GM10248 (cell line): ENCODE results near the gene NOS1.

Experiments
- CTCF ChIA-PET: fragments of 300-600 bp; sonication (Branson Sonifier 250); formaldehyde crosslinking; extraction: SDS; loops from one replicate; lab custom pipeline; 2021; ENCODE audit warnings: antibody characterized with exemption; lab: Yijun Ruan, JAX
- POLR2A ChIA-PET: fragments of 350-650 bp; sonication (Branson Sonifier 250); formaldehyde crosslinking; extraction: SDS; loops from one replicate; lab custom pipeline; 2020; ENCODE audit warnings: antibody characterized with exemption; lab: Yijun Ruan, JAX
- DNase-seq: peaks from one replicate; pipeline ENCODE4 v3.0.0; 2012; ENCODE audit errors: extremely low spot score
- TF ChIP-seq, protein P1 (sequence below): IDR thresholded peaks from 2 replicates; pipeline ENCODE4 v1.5.1; 2012; ENCODE audit warnings: mild to moderate bottlenecking, low read depth; ENCODE audit errors: extremely low read depth, missing control alignments, control extremely low read depth

NOS1 gene

DNA sequence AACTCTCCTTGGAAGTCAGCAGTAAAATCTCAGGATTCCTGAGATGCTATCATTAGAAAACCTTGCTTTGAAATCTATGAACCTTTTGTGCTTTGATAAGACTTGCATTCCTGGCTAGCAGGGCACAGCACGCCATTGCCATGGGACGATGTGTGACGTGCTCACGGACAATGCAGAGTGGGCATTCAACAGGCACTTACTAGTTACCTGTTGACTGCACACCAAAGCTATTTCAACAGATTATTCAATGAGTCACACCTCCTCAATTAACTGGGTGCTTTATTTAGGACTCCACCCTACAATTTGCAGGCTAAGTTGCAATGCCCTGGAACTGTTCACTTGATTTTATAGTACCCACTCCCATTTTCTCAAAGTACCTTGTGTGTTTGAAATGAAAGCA is 11.3 kb downstream of the NOS1 start:
- ChIA-PET POLR2A (no interaction called here), CTCF (interaction anchor here (1.1 kb wide), 1 partner anchor 10 kb away, joined by 3 read pairs; no protein-coding TSS in a partner anchor)
- TF ChIP-seq, protein P1, sequence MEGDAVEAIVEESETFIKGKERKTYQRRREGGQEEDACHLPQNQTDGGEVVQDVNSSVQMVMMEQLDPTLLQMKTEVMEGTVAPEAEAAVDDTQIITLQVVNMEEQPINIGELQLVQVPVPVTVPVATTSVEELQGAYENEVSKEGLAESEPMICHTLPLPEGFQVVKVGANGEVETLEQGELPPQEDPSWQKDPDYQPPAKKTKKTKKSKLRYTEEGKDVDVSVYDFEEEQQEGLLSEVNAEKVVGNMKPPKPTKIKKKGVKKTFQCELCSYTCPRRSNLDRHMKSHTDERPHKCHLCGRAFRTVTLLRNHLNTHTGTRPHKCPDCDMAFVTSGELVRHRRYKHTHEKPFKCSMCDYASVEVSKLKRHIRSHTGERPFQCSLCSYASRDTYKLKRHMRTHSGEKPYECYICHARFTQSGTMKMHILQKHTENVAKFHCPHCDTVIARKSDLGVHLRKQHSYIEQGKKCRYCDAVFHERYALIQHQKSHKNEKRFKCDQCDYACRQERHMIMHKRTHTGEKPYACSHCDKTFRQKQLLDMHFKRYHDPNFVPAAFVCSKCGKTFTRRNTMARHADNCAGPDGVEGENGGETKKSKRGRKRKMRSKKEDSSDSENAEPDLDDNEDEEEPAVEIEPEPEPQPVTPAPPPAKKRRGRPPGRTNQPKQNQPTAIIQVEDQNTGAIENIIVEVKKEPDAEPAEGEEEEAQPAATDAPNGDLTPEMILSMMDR = no peak
- no peak for DNase-seq

DNA sequence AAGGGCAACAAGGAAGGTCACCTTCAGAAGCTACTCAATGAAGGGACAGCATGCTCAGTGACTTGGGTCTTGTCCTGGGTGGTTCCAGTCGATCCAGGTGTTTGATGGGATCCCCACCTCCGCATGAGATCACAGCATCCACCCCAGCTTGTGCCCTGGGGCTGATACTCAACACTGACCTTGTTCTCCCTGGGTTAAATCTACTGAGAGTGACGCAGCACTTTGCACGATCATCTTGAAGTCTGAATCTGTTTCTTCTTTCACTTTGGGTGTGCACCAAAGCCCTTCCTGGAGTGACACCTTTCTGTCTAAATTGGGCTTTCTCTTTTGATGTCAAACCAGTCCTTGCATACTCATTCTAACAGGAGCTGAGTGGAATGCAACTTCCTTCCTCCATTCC is 13.8 kb downstream of the NOS1 start:
- TF ChIP-seq, protein P1 = no peak
- no peak for DNase-seq
- POLR2A ChIA-PET = no interaction called here
- CTCF ChIA-PET = interaction anchor here (0.9 kb wide), 1 partner anchor 19 kb away, joined by 3 read pairs; no protein-coding TSS in a partner anchor

DNA sequence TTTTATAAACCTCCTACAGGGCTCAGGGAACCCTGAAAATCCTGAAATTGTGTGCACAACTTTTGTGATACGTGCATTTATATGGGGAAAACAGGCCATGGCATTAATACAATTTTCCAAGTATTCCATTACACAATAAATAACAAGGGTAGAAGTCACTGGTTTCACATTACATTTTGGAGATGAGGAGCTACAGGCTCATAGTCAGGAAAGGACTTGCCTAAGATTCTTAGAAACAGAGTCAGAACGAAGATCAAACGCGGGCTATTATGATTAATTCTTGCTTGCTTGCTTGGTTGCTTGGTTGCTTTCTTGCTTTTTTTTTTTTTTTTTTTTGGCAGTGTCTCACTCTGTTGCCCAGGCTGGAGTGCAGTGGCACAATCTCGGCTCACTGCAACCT is 16.7 kb downstream of the NOS1 start:
- CTCF ChIA-PET = interaction anchor here (1.1 to 1.3 kb wide), 2 partner anchors 8 to 31 kb away, joined by 3 read pairs; no protein-coding TSS in a partner anchor
- no peak for DNase-seq
- TF ChIP-seq, protein P1 = no peak
- POLR2A ChIA-PET = no interaction called here

DNA sequence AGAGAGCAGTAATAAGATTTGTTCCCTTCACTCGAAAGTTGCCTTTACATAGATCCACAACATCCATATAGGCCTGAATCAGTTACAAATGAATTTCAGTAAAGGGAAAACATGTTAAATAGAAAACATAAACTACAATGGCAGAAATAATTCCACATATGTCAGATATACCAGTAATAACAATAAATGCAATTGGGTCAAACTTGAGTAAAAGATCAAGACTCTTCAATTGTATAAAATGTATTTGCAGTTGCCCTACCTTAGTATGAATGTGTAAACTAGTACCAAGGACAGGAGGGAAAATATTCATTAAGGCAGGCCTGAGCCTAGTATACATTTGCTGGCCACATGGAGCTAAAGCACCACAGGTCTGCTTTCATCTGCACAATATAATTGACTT is 17.6 kb downstream of the NOS1 start:
- TF ChIP-seq, protein P1 = no peak
- no peak for DNase-seq
- ChIA-PET POLR2A (no interaction called here), CTCF (interaction anchor here (1.1 to 1.3 kb wide), 2 partner anchors 9 to 30 kb away, joined by 3 read pairs; no protein-coding TSS in a partner anchor)

DNA sequence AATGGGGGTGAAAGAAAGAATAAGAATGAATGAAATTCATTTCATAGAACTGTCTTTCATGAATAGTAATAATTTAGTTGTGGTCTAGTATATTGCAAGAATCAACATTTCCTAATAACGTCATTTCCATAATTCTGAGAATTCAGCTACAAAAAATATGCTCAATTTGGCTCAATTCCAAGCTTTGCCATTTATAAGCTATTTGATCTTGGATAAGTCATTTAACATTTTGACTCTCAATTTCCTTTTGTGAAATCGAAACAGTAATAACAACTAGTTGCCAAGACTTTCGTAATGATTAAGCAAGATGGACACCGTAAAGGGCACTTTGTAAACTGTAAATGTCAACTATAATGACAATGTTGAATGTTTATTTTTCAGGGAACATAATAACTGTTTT is 18.1 kb downstream of the NOS1 start:
- POLR2A ChIA-PET = no interaction called here
- DNase-seq = no peak
- CTCF ChIA-PET = no interaction called here
- TF ChIP-seq, protein P1 = no peak

DNA sequence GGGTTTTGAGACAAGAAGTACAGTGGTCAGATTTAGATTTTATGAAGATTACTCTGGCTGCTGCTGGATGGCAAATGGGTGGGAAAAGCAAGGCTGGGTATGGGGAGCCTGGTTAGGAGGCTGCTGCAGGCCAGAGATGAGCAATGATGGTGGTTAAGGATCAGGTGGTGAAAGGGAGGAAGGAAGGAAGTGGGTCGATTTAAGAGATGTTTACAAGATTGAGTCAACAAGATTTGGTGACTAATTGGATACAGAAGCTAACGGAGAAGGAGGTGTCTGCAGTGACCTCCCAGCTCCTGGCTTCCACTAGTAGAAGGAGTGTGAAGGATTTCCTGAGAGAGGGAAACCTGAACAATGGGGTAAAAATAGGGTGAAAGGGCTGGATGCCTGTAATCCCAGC is 18.7 kb downstream of the NOS1 start:
- ChIA-PET POLR2A (no interaction called here), CTCF (interaction anchor here (0.7 kb wide), 1 partner anchor 11 kb away, joined by 3 read pairs; no protein-coding TSS in a partner anchor)
- TF ChIP-seq, protein P1 = no peak
- no peak for DNase-seq

DNA sequence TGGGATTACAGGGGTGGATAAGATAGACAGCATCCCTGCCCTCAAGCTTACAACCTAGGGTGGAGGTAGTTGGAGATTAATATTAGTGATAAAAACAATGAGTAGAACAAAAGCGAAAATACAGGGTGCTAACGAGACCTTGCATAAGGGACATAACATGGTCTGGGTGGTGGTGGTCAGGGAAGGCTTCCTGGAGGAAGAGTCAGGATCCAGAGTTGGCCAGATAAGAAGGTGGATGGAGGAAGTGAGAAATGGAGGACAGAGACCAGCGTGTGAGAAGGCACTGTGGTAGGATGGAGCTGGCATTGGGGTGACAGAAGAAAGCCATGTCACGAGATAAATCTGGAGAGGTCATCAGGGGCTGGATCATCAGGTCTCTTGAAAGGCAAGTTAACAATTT is 19.2 kb downstream of the NOS1 start:
- ChIA-PET CTCF (interaction anchor here (0.7 kb wide), 1 partner anchor 10 kb away, joined by 3 read pairs; no protein-coding TSS in a partner anchor), POLR2A (no interaction called here)
- TF ChIP-seq, protein P1 = no peak
- no peak for DNase-seq
